OCI-LY1 (cell line): Measurements from ENCODE around the gene SYNGR4.

Experiments
- EZH2 ChIP-seq: fragments of 200-600 bp; sonication (generic), shearing (Covaris generic); IDR thresholded peaks from 2 replicates; pipeline ENCODE4 v1.8.0; 2017; ENCODE audit warnings: borderline replicate concordance, mixed run types, mild to moderate bottlenecking, antibody characterized with exemption, low read length, moderate library complexity, mixed read lengths
- TF ChIP-seq, protein P1 (sequence below): fragments of 200-600 bp; sonication (generic), shearing (Covaris generic); IDR thresholded peaks from 2 replicates; pipeline ENCODE4 v1.5.1; 2017; ENCODE audit warnings: mild to moderate bottlenecking, antibody characterized with exemption, low read length, moderate library complexity, mixed read lengths

- TF ChIP-seq, protein P1, sequence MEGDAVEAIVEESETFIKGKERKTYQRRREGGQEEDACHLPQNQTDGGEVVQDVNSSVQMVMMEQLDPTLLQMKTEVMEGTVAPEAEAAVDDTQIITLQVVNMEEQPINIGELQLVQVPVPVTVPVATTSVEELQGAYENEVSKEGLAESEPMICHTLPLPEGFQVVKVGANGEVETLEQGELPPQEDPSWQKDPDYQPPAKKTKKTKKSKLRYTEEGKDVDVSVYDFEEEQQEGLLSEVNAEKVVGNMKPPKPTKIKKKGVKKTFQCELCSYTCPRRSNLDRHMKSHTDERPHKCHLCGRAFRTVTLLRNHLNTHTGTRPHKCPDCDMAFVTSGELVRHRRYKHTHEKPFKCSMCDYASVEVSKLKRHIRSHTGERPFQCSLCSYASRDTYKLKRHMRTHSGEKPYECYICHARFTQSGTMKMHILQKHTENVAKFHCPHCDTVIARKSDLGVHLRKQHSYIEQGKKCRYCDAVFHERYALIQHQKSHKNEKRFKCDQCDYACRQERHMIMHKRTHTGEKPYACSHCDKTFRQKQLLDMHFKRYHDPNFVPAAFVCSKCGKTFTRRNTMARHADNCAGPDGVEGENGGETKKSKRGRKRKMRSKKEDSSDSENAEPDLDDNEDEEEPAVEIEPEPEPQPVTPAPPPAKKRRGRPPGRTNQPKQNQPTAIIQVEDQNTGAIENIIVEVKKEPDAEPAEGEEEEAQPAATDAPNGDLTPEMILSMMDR, result no peak
- TF ChIP-seq EZH2, result no peak
Observed at GRCh38 chr19:48421548-48421947, 57.4 kb downstream of the SYNGR4 start.
